MM.1S (cell line): ENCODE results near the gene WFDC6.

Experiments
- DNase-seq: peaks from one replicate; pipeline ENCODE4 v3.0.0-alpha.2; 2015
- H2AFZ ChIP-seq: fragments of 300-600 bp; sonication (generic); 2 replicates; pipeline ENCODE4 v1.6.0; 2016; ENCODE audit warnings: antibody characterized with exemption, low read length
- H3F3A ChIP-seq: fragments of 300-600 bp; sonication (generic); 2 replicates; pipeline ENCODE4 v1.6.1; 2016; ENCODE audit warnings: mild to moderate bottlenecking, antibody characterized with exemption, low read length, moderate library complexity, mixed read lengths; ENCODE audit not compliant: insufficient read depth
- H3K27ac ChIP-seq: fragments of 300-600 bp; sonication (generic); 2 replicates; pipeline ENCODE4 v1.5.1; 2016; ENCODE audit warnings: mild to moderate bottlenecking, low read length
- H3K27me3 ChIP-seq: fragments of 300-600 bp; sonication (generic); replicated peaks from 2 replicates; pipeline ENCODE4 v1.6.0; 2016; ENCODE audit warnings: low read length; ENCODE audit not compliant: insufficient read depth
- H3K36me3 ChIP-seq: fragments of 300-600 bp; sonication (generic); replicated peaks from 2 replicates; pipeline ENCODE4 v1.6.1; 2016; ENCODE audit warnings: mild to moderate bottlenecking, low read length, mixed read lengths; ENCODE audit not compliant: insufficient read depth
- H3K4me1 ChIP-seq: fragments of 300-600 bp; sonication (generic); 2 replicates; pipeline ENCODE4 v1.6.1; 2016; ENCODE audit warnings: low read length, mixed read lengths
- H3K4me2 ChIP-seq: fragments of 300-600 bp; sonication (generic); 2 replicates; pipeline ENCODE4 v1.6.0; 2016; ENCODE audit warnings: low read depth, low read length
- H3K4me3 ChIP-seq: fragments of 300-600 bp; sonication (generic); 2 replicates; pipeline ENCODE4 v1.5.1; 2016; ENCODE audit warnings: low read length, mixed read lengths
- H3K79me2 ChIP-seq: fragments of 300-600 bp; sonication (generic); 2 replicates; pipeline ENCODE4 v1.6.1; 2016; ENCODE audit warnings: mixed run types, low read length, mixed read lengths
- H3K9ac ChIP-seq: fragments of 300-600 bp; sonication (generic); 2 replicates; pipeline ENCODE4 v1.6.1; 2016; ENCODE audit warnings: low read length, mixed read lengths
- H3K9me2 ChIP-seq: fragments of 300-600 bp; sonication (generic); replicated peaks from 2 replicates; pipeline ENCODE4 v1.6.1; 2016; ENCODE audit warnings: mild to moderate bottlenecking, low read length, mixed read lengths; ENCODE audit not compliant: insufficient read depth
- H3K9me3 ChIP-seq: fragments of 300-600 bp; sonication (generic); replicated peaks from 2 replicates; pipeline ENCODE4 v1.6.1; 2016; ENCODE audit warnings: mild to moderate bottlenecking, low read length, mixed read lengths; ENCODE audit not compliant: insufficient read depth
- H4K20me1 ChIP-seq: fragments of 300-600 bp; sonication (generic); 2 replicates; pipeline ENCODE4 v1.6.1; 2016; ENCODE audit warnings: mild to moderate bottlenecking, low read length, moderate library complexity, mixed read lengths; ENCODE audit not compliant: insufficient read depth
- EZH2 ChIP-seq: fragments of 300-600 bp; sonication (generic); optimal IDR thresholded peaks from 2 replicates; pipeline ENCODE3; 2017; ENCODE audit warnings: low read depth, mild to moderate bottlenecking, antibody characterized with exemption, low read length, mixed read lengths
- EZH2phosphoT487 ChIP-seq: fragments of 300-600 bp; sonication (generic); IDR thresholded peaks from 2 replicates; pipeline ENCODE4 v1.6.1; 2018; ENCODE audit warnings: antibody characterized with exemption, low read length
- TF ChIP-seq, protein P1 (sequence below): fragments of 300-600 bp; sonication (generic); IDR thresholded peaks from 2 replicates; pipeline ENCODE4 v1.5.1; 2016; ENCODE audit warnings: antibody characterized with exemption, low read length, mixed read lengths

WFDC6 gene

DNA sequence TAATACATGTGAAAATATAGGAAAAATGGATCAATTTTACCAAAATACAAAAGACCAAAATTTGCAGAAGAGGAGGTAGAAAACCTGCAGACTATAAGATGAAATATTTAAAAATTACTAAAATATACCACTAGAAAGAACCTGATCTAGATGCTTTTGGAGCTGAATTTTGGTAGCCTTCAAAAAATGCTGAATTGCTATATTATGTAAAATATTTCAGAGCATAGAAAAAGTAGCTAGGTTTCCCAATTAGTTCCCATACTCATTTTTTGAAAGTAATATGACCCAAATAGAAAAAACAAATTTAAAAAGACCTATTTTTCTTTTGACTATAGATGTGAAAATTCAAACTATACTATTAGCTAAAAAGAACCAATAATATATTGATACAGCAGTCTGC lies 11.5 kb upstream of the WFDC6 start:
- no peak for DNase-seq
- no peak for TF ChIP-seq EZH2
- TF ChIP-seq, protein P1, sequence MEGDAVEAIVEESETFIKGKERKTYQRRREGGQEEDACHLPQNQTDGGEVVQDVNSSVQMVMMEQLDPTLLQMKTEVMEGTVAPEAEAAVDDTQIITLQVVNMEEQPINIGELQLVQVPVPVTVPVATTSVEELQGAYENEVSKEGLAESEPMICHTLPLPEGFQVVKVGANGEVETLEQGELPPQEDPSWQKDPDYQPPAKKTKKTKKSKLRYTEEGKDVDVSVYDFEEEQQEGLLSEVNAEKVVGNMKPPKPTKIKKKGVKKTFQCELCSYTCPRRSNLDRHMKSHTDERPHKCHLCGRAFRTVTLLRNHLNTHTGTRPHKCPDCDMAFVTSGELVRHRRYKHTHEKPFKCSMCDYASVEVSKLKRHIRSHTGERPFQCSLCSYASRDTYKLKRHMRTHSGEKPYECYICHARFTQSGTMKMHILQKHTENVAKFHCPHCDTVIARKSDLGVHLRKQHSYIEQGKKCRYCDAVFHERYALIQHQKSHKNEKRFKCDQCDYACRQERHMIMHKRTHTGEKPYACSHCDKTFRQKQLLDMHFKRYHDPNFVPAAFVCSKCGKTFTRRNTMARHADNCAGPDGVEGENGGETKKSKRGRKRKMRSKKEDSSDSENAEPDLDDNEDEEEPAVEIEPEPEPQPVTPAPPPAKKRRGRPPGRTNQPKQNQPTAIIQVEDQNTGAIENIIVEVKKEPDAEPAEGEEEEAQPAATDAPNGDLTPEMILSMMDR = no peak
- TF ChIP-seq EZH2phosphoT487 = no peak
- no peak overlapping the region for H3K9ac ChIP-seq
- no peaks in the 10 kb centered on the region for H3F3A ChIP-seq
- H3K9me2 ChIP-seq = no peaks in the 10 kb centered on the region
- no peak overlapping the region for H3K27ac ChIP-seq
- H3K4me2 ChIP-seq = no peak overlapping the region
- H3K4me1 ChIP-seq = no peaks in the 10 kb centered on the region
- H2AFZ ChIP-seq = no peak overlapping the region
- H3K27me3 ChIP-seq = no peaks in the 10 kb centered on the region
- H3K36me3 ChIP-seq = no peaks in the 10 kb centered on the region
- no peaks in the 10 kb centered on the region for H4K20me1 ChIP-seq
- no peaks in the 10 kb centered on the region for H3K9me3 ChIP-seq
- H3K4me3 ChIP-seq = no peak overlapping the region
- no peaks in the 10 kb centered on the region for H3K79me2 ChIP-seq

DNA sequence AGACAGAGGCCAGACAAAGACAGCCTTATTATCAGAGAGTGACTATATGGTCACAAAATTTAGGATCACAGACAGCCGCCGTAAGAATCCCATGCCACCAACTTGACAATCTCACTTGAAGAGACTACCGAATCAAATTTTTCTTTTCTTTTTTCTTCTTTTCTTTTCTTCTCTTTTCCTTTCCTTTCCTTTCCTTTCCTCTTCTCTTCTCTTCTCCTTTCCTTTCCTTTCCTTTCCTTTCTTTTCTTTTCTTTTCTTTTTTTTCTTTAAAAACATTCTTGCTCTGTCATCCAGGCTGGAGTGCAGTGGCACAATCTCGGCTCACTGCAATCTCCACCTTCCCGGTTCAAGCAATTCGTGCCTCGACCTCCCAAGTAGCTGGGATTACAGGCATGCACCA lies 9.1 kb upstream of the WFDC6 start:
- DNase-seq = no peak
- Histone ChIP-seq H3F3A (no peaks in the 10 kb centered on the region), H3K27me3 (no peaks in the 10 kb centered on the region), H3K27ac (no peak overlapping the region), H3K4me1 (no peaks in the 10 kb centered on the region), H3K79me2 (no peaks in the 10 kb centered on the region), H3K9me3 (no peaks in the 10 kb centered on the region), H3K4me2 (no peak overlapping the region), H3K4me3 (no peak overlapping the region), H3K9me2 (no peaks in the 10 kb centered on the region), H3K36me3 (no peaks in the 10 kb centered on the region), H4K20me1 (no peaks in the 10 kb centered on the region), H2AFZ (no peak overlapping the region), H3K9ac (no peak overlapping the region)
- TF ChIP-seq, protein P1 = no peak
- TF ChIP-seq EZH2 (no peak), EZH2phosphoT487 (no peak)

DNA sequence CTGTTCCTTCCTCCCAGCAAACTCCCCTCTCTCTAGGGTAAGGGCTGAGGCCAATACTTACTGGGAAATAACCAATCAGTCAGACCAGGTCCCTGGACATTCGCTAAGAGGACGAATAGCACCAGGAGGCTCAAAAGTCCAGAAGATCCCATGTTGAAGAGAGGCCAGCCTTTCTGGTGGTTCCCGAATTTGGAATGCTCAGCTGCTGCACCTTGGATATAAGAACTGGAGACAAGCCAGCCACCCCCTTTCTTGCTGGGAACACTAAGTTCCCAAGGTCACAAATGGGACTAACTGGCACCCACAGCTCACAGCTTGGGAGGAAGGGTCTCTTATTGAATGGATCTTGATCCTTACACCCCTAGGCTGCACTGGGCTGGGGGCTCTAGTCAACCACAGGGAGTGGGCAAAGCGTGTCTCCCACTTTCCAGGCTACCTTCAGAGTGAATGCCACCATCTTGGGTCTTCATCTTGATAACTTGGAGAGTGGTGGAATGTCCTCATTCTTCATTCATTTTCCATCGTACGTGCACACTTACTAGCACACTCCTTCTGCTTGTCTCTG lies 8.0 kb upstream of the WFDC6 start, which contains the start of gene EPPIN:
TSS of gene EPPIN (minus strand) at position 196 of the 565 bp plus-strand sequence. CDS start at position 152, 44 bp downstream.
- Histone ChIP-seq H2AFZ (no peak within 1 kb of the TSS), H3K9me3 (no peaks in the 10 kb centered on the region), H4K20me1 (no peaks in the 10 kb centered on the region), H3K9ac (no peak within 1 kb of the TSS), H3F3A (no peaks in the 10 kb centered on the region), H3K4me1 (no peaks in the 10 kb centered on the region), H3K4me3 (no peak within 1 kb of the TSS), H3K27ac (no peak within 1 kb of the TSS), H3K36me3 (no peaks in the 10 kb centered on the region), H3K79me2 (no peaks in the 10 kb centered on the region), H3K9me2 (no peaks in the 10 kb centered on the region), H3K4me2 (no peak within 1 kb of the TSS), H3K27me3 (no peaks in the 10 kb centered on the region)
- TF ChIP-seq EZH2 = no peak
- no peak for TF ChIP-seq EZH2phosphoT487
- TF ChIP-seq, protein P1 = no peak
- no peak for DNase-seq
